DMS79 treated with DMSO at 0.1 percent for 48 hours (cell line): ENCODE data around the gene CD79B.

Experiments used
- DNase-seq: peaks from one replicate; lab custom pipeline; 2025; lab: John Stamatoyannopoulos, UW

The CD79B gene

DNA sequence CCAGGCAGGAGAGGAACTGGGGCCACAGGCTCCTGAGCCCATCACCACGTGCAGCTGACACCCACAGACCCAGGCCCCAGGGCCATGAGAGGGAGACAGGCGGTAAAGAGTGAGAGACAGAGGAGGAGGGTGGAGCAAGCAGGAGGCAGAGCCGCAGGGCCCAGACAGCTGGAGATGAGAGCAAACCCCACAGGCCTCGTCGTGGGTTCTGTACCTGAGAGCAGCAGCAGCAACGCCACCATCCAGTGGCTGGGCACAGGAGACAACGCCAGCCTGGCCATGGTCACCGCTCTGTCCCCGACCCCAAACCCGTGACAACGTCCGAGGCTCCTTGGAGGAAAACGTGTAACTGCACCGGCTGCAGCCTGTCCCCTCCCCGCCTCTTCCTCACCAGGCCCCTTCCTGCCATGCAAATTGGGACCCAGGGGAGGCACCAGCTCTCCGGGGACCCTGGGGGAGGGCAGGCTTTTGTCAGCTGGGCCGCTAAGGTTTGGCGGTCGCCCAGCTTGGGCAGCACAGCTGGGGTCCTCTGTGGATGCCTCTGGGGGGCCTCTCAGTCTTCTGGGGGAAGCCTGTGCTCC is at the start of gene CD79B:
Gene CD79B (minus strand): TSS at position 351 of the 581 bp plus-strand sequence. CDS start 70 bp downstream, at position 281.
- no peak for DNase-seq

DNA sequence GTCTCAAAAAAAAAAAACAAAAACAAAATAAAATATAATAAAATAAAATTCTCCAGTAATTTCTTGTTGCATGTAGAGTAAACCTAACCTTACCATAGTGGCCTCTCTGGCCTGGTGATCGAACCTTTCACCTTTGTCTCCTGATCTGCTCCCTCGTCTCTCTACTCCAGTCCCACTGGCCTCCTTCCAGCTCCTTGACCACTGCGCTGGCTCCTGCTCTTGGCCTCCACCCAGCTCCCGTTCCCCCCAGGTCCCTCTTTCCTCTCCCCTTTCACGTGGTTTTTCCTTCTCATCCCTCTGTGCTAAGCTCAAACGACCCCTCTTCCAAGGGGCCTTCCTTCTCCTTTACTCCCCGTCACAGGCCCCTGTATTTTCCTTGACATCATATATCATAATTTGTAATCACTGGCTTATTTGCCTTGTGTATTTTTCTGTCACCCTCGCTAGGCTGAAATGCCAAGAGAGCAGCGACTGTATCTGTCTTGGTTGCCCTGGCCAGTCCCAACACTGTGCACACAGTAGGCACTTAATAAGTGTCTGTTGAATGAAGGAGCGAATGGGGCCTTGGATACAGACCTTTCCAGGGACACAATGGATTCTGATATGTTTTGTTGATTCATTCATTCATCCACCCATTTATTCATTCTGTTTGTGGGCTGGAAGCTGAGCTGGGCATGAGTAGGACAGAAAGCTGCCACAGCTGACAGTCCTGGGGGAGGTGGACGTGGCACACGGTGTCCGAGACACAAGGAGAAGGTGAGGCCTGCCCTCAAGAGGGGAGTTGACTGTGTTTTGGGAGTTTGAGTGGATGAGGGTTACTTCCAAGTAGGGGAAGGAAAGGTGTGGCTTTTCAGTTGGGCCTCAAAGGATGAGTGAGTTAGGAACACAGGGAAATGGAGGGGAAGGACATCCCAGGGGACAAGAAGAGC is 46.4 kb upstream of the CD79B start:
- no peak for DNase-seq

GRCh38 chr17:63976702-63977101 is 44.6 kb upstream of the CD79B start:
- DNase-seq, result no peak

DNA sequence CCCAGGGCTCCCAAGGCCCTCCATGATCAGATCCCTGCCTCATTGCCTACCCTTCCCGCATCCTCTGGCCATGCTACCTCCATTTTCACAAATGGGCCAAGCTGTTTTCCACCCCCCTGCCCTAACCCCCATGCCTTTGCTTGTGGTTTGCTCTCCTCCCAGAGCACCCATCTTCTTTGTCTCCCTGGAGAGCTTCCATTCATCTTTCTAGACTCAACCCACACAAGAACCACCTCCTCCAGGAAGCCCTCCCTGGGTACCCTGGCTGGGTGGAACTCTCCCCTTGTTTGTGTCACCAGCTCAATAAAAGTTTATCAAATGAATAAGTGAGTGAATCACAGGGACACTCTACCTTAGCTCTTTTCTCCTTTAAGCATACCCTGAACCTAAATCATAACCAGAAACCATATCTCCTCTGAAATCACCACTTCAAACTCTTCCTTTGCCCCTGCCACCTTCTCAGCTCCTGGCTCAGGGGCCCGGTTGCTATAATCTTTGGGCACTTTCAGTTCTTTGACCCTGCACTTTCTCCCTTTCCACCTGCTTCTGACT is 43.5 kb upstream of the CD79B start:
- DNase-seq, result no peak

DNA sequence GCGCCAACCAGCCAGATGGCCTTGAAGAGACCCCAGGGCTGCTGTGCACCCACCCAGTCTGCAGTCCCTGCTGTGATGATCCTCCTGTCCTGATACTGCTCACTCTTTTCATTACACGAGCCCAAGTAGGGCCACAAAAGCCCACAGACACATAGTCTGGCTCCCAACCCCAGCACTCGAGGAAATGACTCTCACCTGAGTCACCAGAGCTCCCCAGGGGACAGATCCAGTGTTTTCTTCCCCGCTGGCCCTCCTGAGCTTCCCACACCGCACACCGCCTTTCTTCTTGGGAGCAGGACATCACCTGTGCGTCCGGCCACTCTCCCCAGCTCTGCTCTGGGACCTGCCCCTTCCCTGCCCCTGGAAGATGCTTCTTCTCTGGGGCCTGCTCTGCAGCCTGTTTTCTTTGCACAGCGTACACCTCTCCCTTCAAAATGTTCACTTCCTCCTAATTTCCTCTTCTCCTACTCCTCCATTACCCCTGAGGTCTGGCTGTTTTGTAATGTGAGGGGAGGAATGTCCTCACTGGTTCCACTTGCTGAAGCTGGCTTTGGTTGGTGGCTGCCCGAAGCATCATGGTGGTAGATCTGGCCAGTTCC is 42.6 kb upstream of the CD79B start:
- no peak for DNase-seq

DNA sequence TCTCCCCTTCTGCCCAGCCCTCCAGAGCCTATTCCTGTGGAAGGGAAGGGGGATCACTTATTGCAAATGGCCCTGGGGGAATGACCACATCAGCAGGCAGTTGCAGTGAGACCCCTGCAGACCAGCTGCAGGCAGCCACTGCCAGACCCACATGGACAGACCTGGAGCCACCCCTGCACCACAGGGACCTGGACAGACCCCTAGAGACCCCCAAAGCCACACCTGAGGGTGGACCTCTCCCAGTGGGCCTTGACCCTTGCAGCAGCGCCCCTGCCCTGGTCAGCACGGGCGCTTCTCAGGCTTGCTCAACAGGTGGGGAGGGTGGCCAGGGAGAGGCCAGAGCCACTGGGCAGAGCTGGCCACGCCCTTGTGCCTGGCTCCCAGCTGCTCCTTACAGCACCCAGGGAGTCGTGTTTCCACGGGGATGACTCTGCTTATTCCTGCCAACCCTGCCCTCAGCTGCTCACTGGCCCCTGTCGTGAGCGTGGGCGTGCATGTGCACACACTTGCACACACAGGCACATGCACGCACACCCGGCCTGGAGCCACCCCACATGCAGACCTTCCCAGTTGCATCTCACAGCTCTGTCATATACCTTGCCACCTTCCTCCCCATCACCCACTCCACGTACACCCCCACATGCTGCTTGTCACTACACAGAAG is 41.9 kb upstream of the CD79B start:
- DNase-seq, result no peak

DNA sequence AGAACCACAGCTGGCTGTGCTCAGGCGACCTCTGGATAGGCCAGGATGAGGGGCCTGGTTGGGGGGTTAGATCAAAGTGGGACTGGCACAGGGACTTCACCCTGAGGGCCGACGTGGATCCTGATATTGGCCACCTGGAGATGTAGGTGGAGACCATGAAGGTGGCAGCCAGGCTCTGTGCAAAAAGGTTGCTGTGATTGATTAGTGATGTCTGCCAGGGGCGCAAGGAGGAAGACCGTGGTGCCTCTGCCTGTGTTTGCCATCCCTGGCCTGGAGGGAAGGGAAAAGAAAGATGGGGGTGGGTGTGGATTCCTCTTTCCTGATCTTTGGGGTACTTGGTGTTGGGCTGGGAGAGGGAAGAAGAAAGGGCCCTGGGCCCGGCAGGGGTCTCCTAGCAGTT is 41.1 kb upstream of the CD79B start:
- no peak for DNase-seq

GRCh38 chr17:63972796-63973195 is 40.7 kb upstream of the CD79B start, which contains the start of gene SCN4A:
Gene SCN4A (minus strand): TSS chr17:63972918. CDS start chr17:63972841, 77 bp downstream.
- DNase-seq, result no peak

DNA sequence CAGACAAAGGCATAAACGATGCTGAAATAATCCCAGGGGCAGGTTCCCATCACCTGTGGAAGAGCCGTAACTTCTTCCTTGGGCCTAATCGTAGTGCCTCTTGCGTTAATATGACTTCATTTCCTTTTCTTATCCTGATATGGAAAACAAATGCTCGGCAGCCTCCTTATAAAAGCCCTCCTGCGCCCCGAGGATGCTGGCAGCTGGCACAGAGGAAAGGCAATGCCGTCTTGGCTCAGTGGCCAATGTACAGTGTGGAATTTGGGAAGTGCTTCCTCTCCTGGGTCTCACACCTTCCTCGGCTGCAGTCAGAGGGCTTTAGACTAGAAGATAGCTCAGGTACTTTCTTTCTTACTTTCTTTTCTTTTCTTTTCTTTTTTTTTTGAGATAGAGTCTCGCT is 37.1 kb upstream of the CD79B start:
- no peak for DNase-seq

- no peak for DNase-seq
Observed at GRCh38 chr17:63967953-63968352, 35.8 kb upstream of the CD79B start.

DNA sequence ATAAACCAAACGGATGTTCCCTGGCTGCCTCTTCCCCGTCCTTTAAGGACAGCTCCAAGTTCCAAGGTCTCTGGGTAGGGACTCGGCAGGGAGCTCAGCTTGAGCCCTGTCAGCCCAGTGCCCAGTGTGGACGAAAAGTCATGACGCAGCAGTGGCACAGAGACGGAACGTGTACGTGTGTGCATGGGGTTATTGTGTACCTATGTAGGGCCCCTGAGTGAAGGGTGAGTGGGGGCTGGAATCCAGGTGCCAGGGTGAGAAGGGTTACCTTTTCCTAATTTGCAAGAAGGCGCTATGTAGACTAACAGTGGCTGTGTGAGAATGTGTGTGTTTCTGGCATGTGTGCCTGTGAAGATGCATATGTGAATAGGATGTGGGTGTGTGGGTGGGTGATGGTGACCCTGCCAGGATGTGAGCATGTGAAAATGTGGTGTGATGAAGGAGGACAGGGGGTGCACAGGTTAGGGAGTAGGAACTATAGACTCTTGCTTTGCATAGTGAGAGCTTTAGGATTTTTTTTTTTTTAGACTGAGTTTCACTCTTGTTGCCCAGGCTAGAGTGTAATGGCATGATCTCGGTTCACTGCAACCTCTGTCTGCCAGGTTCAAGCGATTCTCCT is 34.6 kb upstream of the CD79B start:
- no peak for DNase-seq

DNA sequence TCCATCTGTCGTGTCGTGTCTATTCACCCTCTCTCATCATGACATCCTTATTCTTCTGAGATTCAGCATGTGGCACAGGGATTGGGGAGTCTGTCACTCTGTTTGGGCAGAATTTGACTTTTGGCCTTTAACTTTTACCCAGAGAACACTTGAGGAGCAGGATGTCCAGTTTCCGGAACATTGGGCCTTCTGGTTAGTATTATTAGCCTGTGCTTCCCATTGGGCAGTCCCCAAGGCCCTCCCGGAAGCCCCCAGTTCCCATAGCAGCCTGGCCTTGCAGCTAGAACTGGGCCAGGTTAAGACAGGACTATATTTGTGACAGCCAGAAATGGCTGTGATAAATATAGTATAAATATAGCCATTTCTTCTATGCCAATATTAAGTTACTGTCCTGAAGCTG is 31.0 kb upstream of the CD79B start:
- no peak for DNase-seq

DNA sequence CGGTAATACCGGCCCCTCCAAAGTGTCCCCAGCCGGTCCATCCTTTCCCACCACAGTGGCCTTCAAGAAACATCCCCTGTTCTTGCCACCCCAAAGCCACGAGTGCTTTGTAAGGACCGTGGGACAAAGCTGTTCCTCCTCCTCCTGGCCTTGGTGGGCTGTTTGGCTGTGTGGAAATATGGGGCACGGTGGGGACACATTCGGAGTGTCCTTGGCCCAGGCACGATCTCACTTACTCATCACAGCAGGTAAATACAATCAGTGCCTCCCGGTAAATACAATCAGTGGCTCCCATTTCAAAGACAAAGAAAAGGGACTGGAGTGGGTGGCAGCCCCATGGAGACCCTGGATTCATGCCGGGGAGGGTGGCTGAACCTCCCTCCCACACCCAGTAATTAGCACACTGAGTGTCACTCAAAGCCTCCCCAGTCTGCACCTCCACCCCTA is 30.2 kb upstream of the CD79B start:
- no peak for DNase-seq

- DNase-seq, result no peak
Observed at GRCh38 chr17:63961355-63962212, 29.5 kb upstream of the CD79B start.

- no peak for DNase-seq
Observed at GRCh38 chr17:63960430-63960829, 28.3 kb upstream of the CD79B start.

- no peak for DNase-seq
Observed at GRCh38 chr17:63960006-63960405, 27.9 kb upstream of the CD79B start.

DNA sequence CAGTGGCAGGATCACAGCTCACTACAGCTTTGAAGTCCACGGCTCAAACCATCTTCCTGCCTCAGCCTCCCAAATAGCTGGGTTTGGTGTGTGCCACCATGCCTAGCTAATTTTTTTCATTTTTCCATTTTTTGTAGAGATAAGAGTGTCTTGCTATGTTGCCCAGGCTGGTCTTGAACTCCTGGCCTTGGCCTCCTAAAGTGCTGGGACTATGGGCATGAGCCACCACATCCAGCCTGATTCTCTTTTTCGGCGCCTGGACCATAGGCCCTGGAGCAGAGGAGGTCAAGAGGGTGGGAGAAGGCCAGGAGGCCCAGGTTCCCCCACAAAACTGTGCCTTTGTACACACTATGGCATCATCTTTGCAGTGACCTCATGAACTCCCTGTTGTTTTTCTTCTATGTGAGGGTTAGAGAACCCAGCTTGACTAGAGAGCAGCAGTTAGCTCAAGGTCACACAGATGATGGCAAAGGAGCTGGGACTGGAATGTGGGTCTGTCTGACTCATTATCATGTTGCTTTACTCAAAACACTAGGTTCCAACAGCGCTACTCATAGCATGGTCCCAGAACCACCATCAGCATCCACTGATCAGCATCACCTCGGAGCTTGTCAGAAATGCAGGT is 24.3 kb upstream of the CD79B start:
- DNase-seq, result no peak

DNA sequence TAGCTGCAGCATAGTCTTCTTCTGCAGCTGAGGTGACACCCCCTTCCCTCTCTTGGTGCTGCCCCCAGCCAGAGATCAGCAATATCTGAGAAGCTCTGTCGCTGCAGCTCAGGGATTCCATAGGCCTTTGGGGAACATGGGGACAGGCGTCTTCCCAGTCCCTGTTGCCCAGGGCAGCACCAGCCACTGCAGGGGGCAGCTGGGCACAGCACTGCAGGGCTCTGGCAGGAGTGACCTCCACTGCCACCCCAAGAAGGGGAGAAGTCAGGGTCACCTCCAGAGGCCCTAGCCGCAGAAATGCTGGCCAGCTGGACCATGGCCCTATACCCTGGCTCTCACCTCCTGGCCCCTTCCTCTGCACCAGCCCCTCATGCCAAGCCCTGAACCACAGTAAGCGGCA is 23.7 kb upstream of the CD79B start:
- no peak for DNase-seq

DNA sequence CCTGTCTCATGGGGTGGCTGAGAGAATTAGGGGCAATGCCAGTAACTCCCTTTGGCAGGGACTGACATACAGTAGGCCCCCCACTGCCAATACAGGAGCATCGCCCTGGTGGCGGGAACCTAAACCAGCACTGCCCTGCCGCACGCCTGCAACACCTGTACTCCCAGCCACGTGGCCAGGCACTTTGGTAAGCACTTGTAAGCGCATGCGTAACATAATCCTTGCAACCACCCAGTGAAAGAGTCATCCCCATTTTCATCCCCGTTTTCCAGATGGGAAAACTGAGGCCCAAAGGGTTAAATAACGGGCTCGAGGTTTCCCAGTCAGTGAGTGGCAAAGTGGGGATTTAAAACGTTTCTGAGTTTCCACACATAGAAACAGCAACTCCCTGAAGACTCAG is 23.1 kb upstream of the CD79B start:
- no peak for DNase-seq

- no peak for DNase-seq
Observed at GRCh38 chr17:63954402-63955063, 22.4 kb upstream of the CD79B start.
